HG02840 (cell line): ENCODE data around the gene SNAPC4.

Source experiments
- ATAC-seq: cut with Tn5 transposase; IDR thresholded peaks from one replicate; pipeline ENCODE4 v1.9.1; 2021; ENCODE audit warnings: mild to moderate bottlenecking, moderate library complexity, moderate number of reproducible peaks; ENCODE audit not compliant: unreplicated experiment, low FRiP score

The SNAPC4 gene

GRCh38 chr9:136395020-136395340 is 5.0 kb downstream of the SNAPC4 start:
- no peak for ATAC-seq

GRCh38 chr9:136394312-136395019 is 5.5 kb downstream of the SNAPC4 start:
- ATAC-seq: no peak

GRCh38 chr9:136393531-136393930 is 6.4 kb downstream of the SNAPC4 start:
- no peak for ATAC-seq

- ATAC-seq: no peak
These were observed 7.2 kb downstream of the SNAPC4 start for GRCh38 chr9:136392538-136393449.

GRCh38 chr9:136391737-136392537 is 8.0 kb downstream of the SNAPC4 start:
- no peak for ATAC-seq

GRCh38 chr9:136389396-136389795 is 10.6 kb downstream of the SNAPC4 start:
- ATAC-seq: no peak

GRCh38 chr9:136387217-136387616 is 12.8 kb downstream of the SNAPC4 start:
- no peak for ATAC-seq

- ATAC-seq: no peak
These were observed 14.0 kb downstream of the SNAPC4 start for GRCh38 chr9:136386018-136386417.

GRCh38 chr9:136385015-136385414 is 15.0 kb downstream of the SNAPC4 start:
- no peak for ATAC-seq

- no peak for ATAC-seq
These were observed 16.5 kb downstream of the SNAPC4 start for GRCh38 chr9:136383436-136383835.

- no peak for ATAC-seq
These were observed 17.9 kb downstream of the SNAPC4 start for GRCh38 chr9:136381966-136382513.

GRCh38 chr9:136381311-136381710 is 18.7 kb downstream of the SNAPC4 start:
- no peak for ATAC-seq

- no peak for ATAC-seq
These were observed 19.6 kb downstream of the SNAPC4 start for GRCh38 chr9:136380381-136380780.

- no peak for ATAC-seq
These were observed 20.1 kb downstream of the SNAPC4 start for GRCh38 chr9:136379891-136380290.

- ATAC-seq: no peak
These were observed 20.6 kb downstream of the SNAPC4 start for GRCh38 chr9:136379401-136379800.

- ATAC-seq: no peak
These were observed 21.0 kb downstream of the SNAPC4 start for GRCh38 chr9:136379003-136379287.

GRCh38 chr9:136378170-136379002 is 21.6 kb downstream of the SNAPC4 start:
- ATAC-seq: no peak

- ATAC-seq: no peak
These were observed 22.4 kb downstream of the SNAPC4 start for GRCh38 chr9:136377341-136378169.

- no peak for ATAC-seq
These were observed 23.5 kb downstream of the SNAPC4 start for GRCh38 chr9:136376457-136376856.
